K562 (cell line): ENCODE results near the gene MMP23B. TPM values are rescaled to one million over a fixed set of nuclear protein-coding genes. Genes with fewer than 3 reads are reported as not detected.

Experiments
- ARID1B ChIP-seq: fragments of 450-650 bp; IDR thresholded peaks from 2 replicates; pipeline ENCODE4 v1.6.1; 2016; ENCODE audit warnings: antibody characterized with exemption, mild to moderate bottlenecking, inconsistent platforms
- CHD1 ChIP-seq: fragments of 200-600 bp; sonication (generic); IDR thresholded peaks from one replicate; pipeline ENCODE4 v1.6.1; 2012; ENCODE audit warnings: mild to moderate bottlenecking, moderate library complexity, low read length, inconsistent platforms
- FOXA1 ChIP-seq: fragments of 450-650 bp; IDR thresholded peaks from 2 replicates; pipeline ENCODE4 v1.6.1; 2016; ENCODE audit warnings: mild to moderate bottlenecking, borderline replicate concordance
- HCFC1 ChIP-seq: IDR thresholded peaks from 2 replicates; pipeline ENCODE4 v1.6.1; 2012; ENCODE audit warnings: low read depth, low read length, improper control_type of control experiment
- KDM1A ChIP-seq, 2 experiments: fragments of 450-650 bp; IDR thresholded peaks; 2 replicates each; pipeline ENCODE4 v1.6.1; 2016; ENCODE audit warnings: mild to moderate bottlenecking in 2 of 2
- MEIS2 ChIP-seq: fragments of 450-650 bp; IDR thresholded peaks from 2 replicates; pipeline ENCODE4 v1.6.1; 2014; ENCODE audit warnings: mild to moderate bottlenecking; ENCODE audit not compliant: partially characterized antibody
- NCOR1 ChIP-seq: fragments of 450-650 bp; IDR thresholded peaks from 2 replicates; pipeline ENCODE4 v1.6.1; 2016; ENCODE audit warnings: mild to moderate bottlenecking, moderate library complexity
- PPARD ChIP-seq: fragments of 250-450 bp; sonication (Bioruptor Pico); IDR thresholded peaks from 2 replicates; pipeline ENCODE4 v1.8.0; 2022; ENCODE audit warnings: inconsistent platforms, mild to moderate bottlenecking, moderate library complexity
- PRMT5 ChIP-seq: sonication (generic); formaldehyde crosslinking; IDR thresholded peaks from 2 replicates; pipeline ENCODE4 v1.5.0; 2020; ENCODE audit warnings: missing genetic modification reagents
- RBM14 ChIP-seq: fragments of 200-400 bp; formaldehyde crosslinking; IDR thresholded peaks from 2 replicates; pipeline ENCODE4 v1.6.1; 2018; ENCODE audit warnings: low read depth, mild to moderate bottlenecking, low read length, moderate library complexity, borderline replicate concordance; ENCODE audit not compliant: insufficient read depth
- RHOXF2B ChIP-seq: fragments of 250-450 bp; sonication (Bioruptor Pico); conservative IDR thresholded peaks from 2 replicates; pipeline ENCODE4 v1.5.1; 2021
- TGIF2 ChIP-seq: sonication (generic); formaldehyde crosslinking; IDR thresholded peaks from 2 replicates; pipeline ENCODE4 v1.8.1; 2022; ENCODE audit warnings: mild to moderate bottlenecking, missing genetic modification reagents, moderate library complexity
- U2AF1 ChIP-seq: fragments of 200-400 bp; formaldehyde crosslinking; optimal IDR thresholded peaks from 2 replicates; pipeline ENCODE3; 2017; ENCODE audit warnings: mild to moderate bottlenecking, low read depth, low read length, moderate library complexity
- ZFP1 ChIP-seq: fragments of 450-650 bp; formaldehyde crosslinking; IDR thresholded peaks from 2 replicates; pipeline ENCODE4 v1.4.0; 2020; ENCODE audit warnings: mild to moderate bottlenecking, mixed read lengths
- ZNF134 ChIP-seq: fragments of 250-450 bp; sonication (Bioruptor Pico); conservative IDR thresholded peaks from 2 replicates; pipeline ENCODE4 v1.4.0; 2020
- ZNF217 ChIP-seq: sonication (generic); formaldehyde crosslinking; IDR thresholded peaks from 2 replicates; pipeline ENCODE4 v1.8.0; 2022; ENCODE audit warnings: mild to moderate bottlenecking, missing genetic modification reagents
- ZNF431 ChIP-seq: sonication (generic); formaldehyde crosslinking; IDR thresholded peaks from 2 replicates; pipeline ENCODE4 v1.8.0; 2022; ENCODE audit warnings: mild to moderate bottlenecking, missing genetic modification reagents
- polyA plus RNA-seq, 8 experiments: library from polyadenylated mRNA; depleted of rRNA in 4 of 8; stranded (reverse) in 5 of 8; unstranded in 3 of 8; fragments of >200 nt; fragmentation: Nextera tagmentation in 2 of 8; fragmentation: Illumina TruSeq in 1 of 8; extraction: Ambion mirVana in 2 of 8; extraction: Trizol in 1 of 8; gene quantifications; 2 replicates each; pipeline versions ENCODE4 v1.2.1 to v1.2.3, GENCODE V29; 2011 to 2014; ENCODE audit warnings: inconsistent platforms in 1 of 8, missing spikeins in 1 of 8
- total RNA-seq, 7 experiments: library from RNA; depleted of rRNA in 6 of 7; stranded (reverse); fragments of >200 nt in 6 of 7; fragmentation: Illumina TruSeq in 2 of 7; extraction: Trizol in 2 of 7; gene quantifications; 2 replicates each; pipeline versions ENCODE4 v1.2.1 to v1.2.3, GENCODE V29; 2011 to 2021; ENCODE audit warnings: low replicate concordance in 1 of 7
- TF ChIP-seq, protein P1 (sequence below): sonication (generic); formaldehyde crosslinking; IDR thresholded peaks from 2 replicates; pipeline ENCODE4 v1.8.0; 2023; ENCODE audit warnings: mild to moderate bottlenecking, missing genetic modification reagents
- TF ChIP-seq, protein P2 (sequence below): sonication (generic); formaldehyde crosslinking; IDR thresholded peaks from 2 replicates; pipeline ENCODE4 v1.8.1; 2022; ENCODE audit warnings: missing genetic modification reagents
- TF ChIP-seq, protein P3 (sequence below), 3 experiments: fragments of 200-800 bp in 1 of 3; sonication (Bioruptor generic) in 1 of 3; sonication (generic) in 1 of 3; formaldehyde crosslinking in 1 of 3; IDR thresholded peaks; 2 replicates each; pipeline versions ENCODE4 v1.6.1 to v1.8.0; 2016 to 2022; ENCODE audit warnings: mild to moderate bottlenecking in 2 of 3, missing compliant biosample characterization in 2 of 3, missing genetic modification characterization in 2 of 3, missing genetic modification reagents in 1 of 3
- TF ChIP-seq, protein P4 (sequence below), 2 experiments: IDR thresholded peaks; 2 replicates each; pipeline ENCODE4 v1.6.1; 2011; ENCODE audit warnings: borderline replicate concordance in 1 of 2, control low read depth in 1 of 2, low read depth in 1 of 2, low read length in 1 of 2, mild to moderate bottlenecking in 1 of 2, mixed read lengths in 1 of 2, moderate library complexity in 1 of 2; ENCODE audit not compliant: insufficient read depth in 1 of 2, insufficient read length in 1 of 2, poor library complexity in 1 of 2, severe bottlenecking in 1 of 2; ENCODE audit errors: extremely low read depth in 1 of 2

Gene MMP23B
- total and polyA plus RNA-seq, 9 of the 15 experiments (the other 6 are each of a cell fraction or from before 2014, with no cell fraction given) = 0.28 to 1.2 (median 0.41) TPM; not detected in 5

DNA sequence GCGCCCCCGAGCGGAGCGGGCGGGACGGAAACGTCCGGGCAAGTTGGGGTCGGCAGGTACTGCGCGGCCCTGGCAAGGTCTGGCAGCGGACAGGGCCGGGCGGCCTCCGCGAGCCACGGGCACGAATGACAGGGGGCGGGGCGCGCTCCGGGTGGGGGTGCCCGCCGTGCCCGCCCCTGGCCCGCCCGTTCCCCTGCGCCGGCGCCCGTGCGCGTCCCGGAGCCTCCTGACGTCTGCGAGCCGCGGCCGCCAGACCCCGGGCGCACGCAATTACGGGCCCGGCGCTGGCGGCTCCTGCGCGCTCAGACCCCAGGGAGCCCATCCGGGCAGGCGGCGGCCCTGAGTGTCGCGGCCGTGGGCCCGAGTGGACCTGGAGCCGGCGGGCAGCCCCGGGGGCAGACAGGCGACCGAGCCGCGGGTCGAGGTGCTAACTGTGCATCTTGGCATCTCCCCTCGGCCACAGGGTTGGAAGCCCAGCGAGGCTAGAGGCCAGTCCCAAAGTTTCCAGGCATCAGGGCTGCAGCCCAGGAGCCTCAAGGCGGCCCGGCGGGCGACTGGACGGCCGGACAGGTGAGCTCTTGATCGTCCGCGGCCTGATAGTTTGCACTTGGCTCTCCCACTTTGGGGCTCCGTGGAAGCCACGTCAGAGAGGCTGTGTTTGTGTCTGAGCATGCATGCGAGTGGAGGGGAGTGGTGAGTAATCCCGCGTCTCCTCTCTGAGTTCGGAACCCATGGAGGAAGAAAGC, 15.8 kb upstream of the MMP23B start (continued):
- TF ChIP-seq, protein P1, sequence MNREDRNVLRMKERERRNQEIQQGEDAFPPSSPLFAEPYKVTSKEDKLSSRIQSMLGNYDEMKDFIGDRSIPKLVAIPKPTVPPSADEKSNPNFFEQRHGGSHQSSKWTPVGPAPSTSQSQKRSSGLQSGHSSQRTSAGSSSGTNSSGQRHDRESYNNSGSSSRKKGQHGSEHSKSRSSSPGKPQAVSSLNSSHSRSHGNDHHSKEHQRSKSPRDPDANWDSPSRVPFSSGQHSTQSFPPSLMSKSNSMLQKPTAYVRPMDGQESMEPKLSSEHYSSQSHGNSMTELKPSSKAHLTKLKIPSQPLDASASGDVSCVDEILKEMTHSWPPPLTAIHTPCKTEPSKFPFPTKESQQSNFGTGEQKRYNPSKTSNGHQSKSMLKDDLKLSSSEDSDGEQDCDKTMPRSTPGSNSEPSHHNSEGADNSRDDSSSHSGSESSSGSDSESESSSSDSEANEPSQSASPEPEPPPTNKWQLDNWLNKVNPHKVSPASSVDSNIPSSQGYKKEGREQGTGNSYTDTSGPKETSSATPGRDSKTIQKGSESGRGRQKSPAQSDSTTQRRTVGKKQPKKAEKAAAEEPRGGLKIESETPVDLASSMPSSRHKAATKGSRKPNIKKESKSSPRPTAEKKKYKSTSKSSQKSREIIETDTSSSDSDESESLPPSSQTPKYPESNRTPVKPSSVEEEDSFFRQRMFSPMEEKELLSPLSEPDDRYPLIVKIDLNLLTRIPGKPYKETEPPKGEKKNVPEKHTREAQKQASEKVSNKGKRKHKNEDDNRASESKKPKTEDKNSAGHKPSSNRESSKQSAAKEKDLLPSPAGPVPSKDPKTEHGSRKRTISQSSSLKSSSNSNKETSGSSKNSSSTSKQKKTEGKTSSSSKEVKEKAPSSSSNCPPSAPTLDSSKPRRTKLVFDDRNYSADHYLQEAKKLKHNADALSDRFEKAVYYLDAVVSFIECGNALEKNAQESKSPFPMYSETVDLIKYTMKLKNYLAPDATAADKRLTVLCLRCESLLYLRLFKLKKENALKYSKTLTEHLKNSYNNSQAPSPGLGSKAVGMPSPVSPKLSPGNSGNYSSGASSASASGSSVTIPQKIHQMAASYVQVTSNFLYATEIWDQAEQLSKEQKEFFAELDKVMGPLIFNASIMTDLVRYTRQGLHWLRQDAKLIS (CRISPR knock-in tag) = peak; percentile 94
- TF ChIP-seq ARID1B (no peak), KDM1A (IDR thresholded peaks at IDR 0.05) (no peak), TGIF2 (CRISPR knock-in tag) (peak; percentile 69; the same call in 1 of the 2 replicates), CHD1 (no peak), HCFC1 (no peak), MEIS2 (no peak), ZFP1 (CRISPR knock-in tag) (no peak), PPARD (CRISPR knock-in tag) (no peak), U2AF1 (no peak), ZNF134 (no peak), ZNF431 (0 out of 2 replicates have a peak, but pooled peaks have one; percentile 43), ZNF217 (CRISPR knock-in tag) (no peak), NCOR1 (no peak), RBM14 (no peak), FOXA1 (no peak), PRMT5 (CRISPR knock-in tag) (no peak), RHOXF2B (CRISPR knock-in tag) (no peak)
- TF ChIP-seq, protein P2, sequence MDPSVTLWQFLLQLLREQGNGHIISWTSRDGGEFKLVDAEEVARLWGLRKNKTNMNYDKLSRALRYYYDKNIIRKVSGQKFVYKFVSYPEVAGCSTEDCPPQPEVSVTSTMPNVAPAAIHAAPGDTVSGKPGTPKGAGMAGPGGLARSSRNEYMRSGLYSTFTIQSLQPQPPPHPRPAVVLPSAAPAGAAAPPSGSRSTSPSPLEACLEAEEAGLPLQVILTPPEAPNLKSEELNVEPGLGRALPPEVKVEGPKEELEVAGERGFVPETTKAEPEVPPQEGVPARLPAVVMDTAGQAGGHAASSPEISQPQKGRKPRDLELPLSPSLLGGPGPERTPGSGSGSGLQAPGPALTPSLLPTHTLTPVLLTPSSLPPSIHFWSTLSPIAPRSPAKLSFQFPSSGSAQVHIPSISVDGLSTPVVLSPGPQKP = 0 out of 2 replicates have a peak, but pooled peaks have one; percentile 5
- TF ChIP-seq, protein P3, sequence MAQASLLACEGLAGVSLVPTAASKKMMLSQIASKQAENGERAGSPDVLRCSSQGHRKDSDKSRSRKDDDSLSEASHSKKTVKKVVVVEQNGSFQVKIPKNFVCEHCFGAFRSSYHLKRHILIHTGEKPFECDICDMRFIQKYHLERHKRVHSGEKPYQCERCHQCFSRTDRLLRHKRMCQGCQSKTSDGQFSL (CRISPR knock-in tag; IDR thresholded peaks at IDR 0.05) = peak; percentile 80
- TF ChIP-seq, protein P3 (tag; IDR thresholded peaks at IDR 0.05) = no peak
- TF ChIP-seq, protein P4, sequence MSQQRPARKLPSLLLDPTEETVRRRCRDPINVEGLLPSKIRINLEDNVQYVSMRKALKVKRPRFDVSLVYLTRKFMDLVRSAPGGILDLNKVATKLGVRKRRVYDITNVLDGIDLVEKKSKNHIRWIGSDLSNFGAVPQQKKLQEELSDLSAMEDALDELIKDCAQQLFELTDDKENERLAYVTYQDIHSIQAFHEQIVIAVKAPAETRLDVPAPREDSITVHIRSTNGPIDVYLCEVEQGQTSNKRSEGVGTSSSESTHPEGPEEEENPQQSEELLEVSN (IDR thresholded peaks at IDR 0.05; ENCODE audit: borderline replicate concordance in 1 of 2, extremely low read depth in 1 of 2, insufficient read depth in 1 of 2, insufficient read length in 1 of 2, low read depth in 1 of 2, low read length in 1 of 2, poor library complexity in 1 of 2, severe bottlenecking in 1 of 2) = no peak
